LNCaP clone FGC (cell line): ENCODE data around the gene ACKR3.

Source experiments
- DNase-seq: peaks from one replicate; pipeline ENCODE4 v3.0.0-alpha.2; 2011; ENCODE audit warnings: low read depth
- H3K4me3 ChIP-seq: 2 replicates; pipeline ENCODE4 v1.5.1; 2011; ENCODE audit warnings: mild to moderate bottlenecking, low read depth, low read length, control low read depth
- TF ChIP-seq, protein P1 (sequence below): IDR thresholded peaks from 2 replicates; pipeline ENCODE4 v1.5.1; 2012; ENCODE audit warnings: mild to moderate bottlenecking; ENCODE audit not compliant: control insufficient read depth, insufficient read depth; ENCODE audit errors: extremely low read depth

The ACKR3 gene

DNA sequence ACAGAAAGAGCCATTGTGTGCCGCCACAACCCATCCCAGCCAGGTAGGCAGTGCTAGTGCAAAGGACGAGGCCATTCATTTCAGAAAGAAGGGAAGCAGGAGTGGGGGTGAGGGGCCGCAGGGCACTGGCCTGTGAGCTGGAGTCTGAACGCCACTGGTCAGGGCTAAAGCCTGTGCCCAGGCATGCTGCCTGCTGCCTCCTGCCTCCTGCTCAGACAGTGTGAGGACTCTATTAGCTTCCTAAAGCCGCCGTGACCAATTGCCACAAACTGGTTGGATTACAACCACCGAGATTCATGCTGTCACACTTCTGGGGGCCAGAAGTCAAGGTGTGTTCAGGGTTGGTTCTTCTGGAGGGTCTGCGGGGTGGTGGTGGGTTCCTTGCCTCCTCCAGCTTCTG is 21.2 kb downstream of the ACKR3 start:
- DNase-seq, result no peak
- TF ChIP-seq, protein P1, sequence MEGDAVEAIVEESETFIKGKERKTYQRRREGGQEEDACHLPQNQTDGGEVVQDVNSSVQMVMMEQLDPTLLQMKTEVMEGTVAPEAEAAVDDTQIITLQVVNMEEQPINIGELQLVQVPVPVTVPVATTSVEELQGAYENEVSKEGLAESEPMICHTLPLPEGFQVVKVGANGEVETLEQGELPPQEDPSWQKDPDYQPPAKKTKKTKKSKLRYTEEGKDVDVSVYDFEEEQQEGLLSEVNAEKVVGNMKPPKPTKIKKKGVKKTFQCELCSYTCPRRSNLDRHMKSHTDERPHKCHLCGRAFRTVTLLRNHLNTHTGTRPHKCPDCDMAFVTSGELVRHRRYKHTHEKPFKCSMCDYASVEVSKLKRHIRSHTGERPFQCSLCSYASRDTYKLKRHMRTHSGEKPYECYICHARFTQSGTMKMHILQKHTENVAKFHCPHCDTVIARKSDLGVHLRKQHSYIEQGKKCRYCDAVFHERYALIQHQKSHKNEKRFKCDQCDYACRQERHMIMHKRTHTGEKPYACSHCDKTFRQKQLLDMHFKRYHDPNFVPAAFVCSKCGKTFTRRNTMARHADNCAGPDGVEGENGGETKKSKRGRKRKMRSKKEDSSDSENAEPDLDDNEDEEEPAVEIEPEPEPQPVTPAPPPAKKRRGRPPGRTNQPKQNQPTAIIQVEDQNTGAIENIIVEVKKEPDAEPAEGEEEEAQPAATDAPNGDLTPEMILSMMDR, result no peak
- no peak overlapping the region for H3K4me3 ChIP-seq

DNA sequence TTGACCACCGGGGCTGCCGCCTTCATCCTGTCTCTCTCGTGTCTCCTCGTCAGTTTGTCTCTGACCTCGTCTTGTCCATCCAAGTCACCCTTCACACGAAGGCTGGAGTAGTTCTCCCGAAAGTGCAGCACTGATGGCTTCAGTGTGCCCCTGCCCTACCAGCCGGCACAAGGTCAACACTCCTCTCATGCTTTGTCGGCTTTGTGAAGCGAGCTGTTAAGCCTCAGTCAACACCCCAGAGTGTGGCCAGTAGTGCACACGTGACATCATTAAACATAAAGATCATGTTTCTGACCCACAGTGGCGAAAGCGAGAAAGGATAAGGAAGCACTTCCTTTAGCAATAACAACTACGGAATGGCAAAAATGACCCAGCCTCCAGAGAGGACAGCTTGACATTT is 23.2 kb downstream of the ACKR3 start:
- H3K4me3 ChIP-seq, result no peak overlapping the region
- TF ChIP-seq, protein P1, result no peak
- DNase-seq, result no peak

DNA sequence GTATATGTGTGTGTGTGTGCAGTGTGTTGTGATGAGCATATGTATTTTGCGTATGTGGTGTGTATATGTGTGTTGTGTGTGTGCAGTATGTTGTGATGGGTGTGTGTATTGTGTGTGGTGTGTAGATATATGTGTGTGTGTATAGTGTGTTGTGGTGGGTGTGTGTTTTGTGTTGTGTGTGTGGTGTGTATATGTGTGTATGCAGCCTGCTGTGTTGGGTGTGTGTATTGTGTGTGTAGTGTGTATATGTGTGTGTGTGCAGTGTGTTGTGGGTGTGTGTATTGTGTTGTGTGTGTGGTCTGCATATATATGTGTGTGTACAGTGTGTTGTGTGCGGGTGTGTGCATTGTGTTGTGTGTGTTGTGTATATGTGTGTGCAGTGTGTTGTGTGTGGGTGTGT is 23.9 kb downstream of the ACKR3 start:
- TF ChIP-seq, protein P1, result no peak
- no peak overlapping the region for H3K4me3 ChIP-seq
- DNase-seq, result no peak

DNA sequence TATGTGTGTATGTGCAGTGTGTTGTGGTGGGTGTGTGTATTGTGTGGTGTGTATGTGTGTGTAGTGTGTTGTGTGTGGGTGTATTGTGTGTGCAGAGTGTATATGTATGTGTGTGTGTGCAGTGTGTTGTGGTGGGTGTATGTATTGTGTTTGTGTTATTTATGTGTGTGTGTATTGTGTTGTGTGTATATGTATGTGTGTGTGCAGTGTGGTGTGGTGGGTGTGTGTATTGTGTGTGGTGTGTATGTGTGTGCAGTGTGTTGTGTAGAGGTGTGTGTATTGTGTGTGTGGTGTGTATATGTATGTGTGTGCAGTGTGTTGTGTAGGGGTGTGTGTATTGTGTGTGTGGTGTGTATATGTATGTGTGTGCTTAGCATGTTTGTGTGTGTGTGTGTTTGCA is 24.3 kb downstream of the ACKR3 start:
- DNase-seq, result no peak
- H3K4me3 ChIP-seq, result no peak overlapping the region
- TF ChIP-seq, protein P1, result no peak

DNA sequence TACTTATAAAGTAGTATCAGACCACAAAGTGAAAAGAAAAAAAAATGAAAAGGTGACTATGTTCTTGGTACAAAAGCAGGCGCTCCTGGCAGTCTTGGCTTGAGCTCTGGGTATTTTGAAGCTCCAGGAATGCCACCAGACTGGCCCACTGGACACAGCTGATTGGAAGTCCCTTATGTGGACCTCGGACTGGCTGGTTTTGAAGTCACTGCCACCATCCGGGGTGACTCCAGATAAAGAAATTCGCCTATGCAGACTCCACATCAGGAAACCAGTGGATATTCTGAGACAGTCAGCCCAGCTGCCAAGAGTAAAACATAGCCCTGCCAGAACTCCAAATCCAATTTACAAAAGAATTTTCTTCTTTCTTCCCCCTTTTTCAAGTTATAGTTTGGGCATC is 28.0 kb downstream of the ACKR3 start:
- TF ChIP-seq, protein P1, result no peak
- no peak for DNase-seq
- no peak overlapping the region for H3K4me3 ChIP-seq

DNA sequence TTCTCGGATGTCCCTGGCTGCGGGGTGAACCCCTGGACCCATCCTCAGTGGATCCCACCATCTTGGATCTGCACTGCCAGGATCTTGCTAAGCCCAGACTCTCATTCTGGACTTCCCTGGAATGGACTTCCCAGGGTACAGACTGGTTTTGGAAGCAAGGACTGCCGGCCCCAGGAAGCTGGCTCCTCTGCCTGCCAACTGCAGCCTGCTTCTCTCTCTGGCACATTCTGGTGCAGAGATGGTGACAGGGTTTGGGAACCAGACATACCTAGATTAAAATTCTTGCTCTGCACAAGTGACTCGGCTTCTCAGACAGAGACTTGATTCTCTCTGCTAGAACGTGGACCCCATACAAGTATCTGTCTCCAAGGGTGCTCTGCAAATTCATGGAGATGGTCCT is 29.4 kb downstream of the ACKR3 start:
- H3K4me3 ChIP-seq, result no peak overlapping the region
- TF ChIP-seq, protein P1, result no peak
- DNase-seq, result no peak

DNA sequence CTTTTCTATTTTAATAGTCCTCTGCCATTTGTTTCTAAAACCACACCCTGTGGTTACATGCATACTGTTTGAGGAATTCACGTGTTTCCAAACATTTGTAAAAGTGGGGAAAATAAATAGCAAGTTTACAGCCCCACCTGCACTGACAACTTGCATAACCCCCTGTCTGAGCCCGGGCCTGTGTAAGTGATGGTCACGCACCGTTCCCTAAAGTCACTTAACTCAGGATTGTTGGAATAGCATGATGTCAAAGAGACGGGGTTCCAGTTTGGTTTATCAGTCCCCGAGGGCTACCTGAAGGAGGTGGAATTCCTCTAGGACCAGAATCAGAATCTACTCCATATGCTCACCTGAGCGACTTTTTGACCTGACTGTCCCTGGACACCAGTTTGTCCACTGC is 30.5 kb downstream of the ACKR3 start:
- no peak for DNase-seq
- TF ChIP-seq, protein P1, result no peak
- no peak overlapping the region for H3K4me3 ChIP-seq
